Bronchial epithelial cell (primary cell): ENCODE results near the gene RPP25. TPM values are rescaled to one million over a fixed set of nuclear protein-coding genes. Genes with fewer than 3 reads are reported as not detected.

Source experiments
- DNase-seq: peaks from one replicate; pipeline ENCODE4 v3.0.0-alpha.2; 2010; ENCODE audit warnings: low read depth
- FAIRE-seq: peaks from 2 replicates; lab custom pipeline; 2011; peaks lifted over from hg19 to GRCh38; lab: Jason Lieb, UNC
- H3K27me3 ChIP-seq: 2 replicates; pipeline ENCODE4 v1.5.1; 2011; ENCODE audit warnings: low read length; ENCODE audit not compliant: control insufficient read depth, insufficient read depth
- H3K36me3 ChIP-seq: 2 replicates; pipeline ENCODE4 v1.5.1; 2011; ENCODE audit warnings: low read length; ENCODE audit not compliant: control insufficient read depth, insufficient read depth
- H3K4me3 ChIP-seq: 2 replicates; pipeline ENCODE4 v1.5.1; 2011; ENCODE audit warnings: mild to moderate bottlenecking, low read depth, low read length, control low read depth
- CTCF ChIP-seq: IDR thresholded peaks from 2 replicates; pipeline ENCODE4 v1.5.1; 2011; ENCODE audit warnings: mild to moderate bottlenecking, moderate library complexity, low read length, control low read depth, inconsistent platforms; ENCODE audit not compliant: insufficient read depth, severe bottlenecking
- total RNA-seq: library from RNA; depleted of rRNA; stranded (reverse); fragments of >200 nt; gene quantifications from 2 replicates; pipeline ENCODE4 v1.2.1, GENCODE V29; 2014

Gene RPP25
- total RNA-seq, 1 donor from 2014 or later = 8.7 TPM

- Histone ChIP-seq H3K27me3 (no peaks in the 10 kb centered on the region), H3K36me3 (peaks cover 7% of the 10 kb centered on the region), H3K4me3 (no peak overlapping the region)
- TF ChIP-seq CTCF = no peak
- peak; percentile 15 for DNase-seq
- no peak for FAIRE-seq
These were observed 43.5 kb downstream of the RPP25 start for GRCh38 chr15:74913041-74913440.

DNA sequence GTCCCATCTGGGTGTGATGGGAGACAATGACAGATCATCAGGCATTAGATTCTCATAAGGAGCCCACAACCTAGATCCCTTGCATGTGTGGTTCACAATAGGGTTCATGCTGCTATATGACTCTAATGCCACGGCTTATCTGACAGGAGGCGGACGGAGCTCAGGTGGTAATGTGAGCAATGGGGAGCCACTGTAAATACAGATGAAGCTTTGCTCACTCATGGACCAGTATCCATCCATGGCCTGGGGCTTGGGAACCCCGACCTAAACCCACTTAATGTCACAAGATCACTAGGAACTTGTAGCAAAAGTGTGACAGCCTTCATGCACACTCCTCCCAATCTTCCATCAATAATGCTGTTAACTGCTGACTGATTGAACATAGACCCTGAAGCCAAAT lies 47.9 kb downstream of the RPP25 start:
- no peak for TF ChIP-seq CTCF
- Histone ChIP-seq H3K36me3 (peaks cover 10% of the 10 kb centered on the region), H3K27me3 (no peaks in the 10 kb centered on the region), H3K4me3 (no peak overlapping the region)
- no peak for DNase-seq
- no peak for FAIRE-seq

DNA sequence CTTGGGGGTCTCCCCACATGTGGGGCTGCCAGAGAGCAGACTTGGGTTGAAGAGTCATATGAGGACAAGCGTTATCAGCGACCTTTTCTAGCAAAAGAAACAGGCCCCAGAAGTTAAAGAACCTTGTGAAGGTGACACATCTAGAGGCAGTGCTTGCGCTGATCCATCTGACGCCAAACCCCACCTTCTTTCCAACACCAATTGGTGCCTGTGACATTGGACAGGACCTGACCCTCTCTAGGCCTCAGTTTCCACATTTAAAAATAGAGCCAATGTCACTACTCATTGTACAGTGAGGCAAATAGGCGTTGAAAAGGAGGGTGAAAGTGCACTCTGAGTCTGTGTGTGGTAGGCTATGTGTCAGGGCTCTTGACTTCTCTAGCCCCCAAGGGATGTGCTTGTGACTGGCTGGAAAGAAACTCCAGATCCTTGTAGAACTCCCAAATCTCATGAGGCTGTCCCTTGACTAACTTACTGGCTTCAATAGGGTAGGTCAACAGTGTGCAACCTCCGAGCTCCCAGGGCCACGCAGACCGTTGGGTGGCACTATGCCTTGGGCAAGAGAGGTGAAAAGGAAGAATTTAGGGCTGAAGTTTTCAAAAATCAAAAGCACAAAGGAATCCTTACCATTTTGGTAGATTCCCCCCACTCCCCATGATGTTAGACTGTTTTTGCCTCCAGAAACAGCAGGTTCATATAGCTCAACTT lies 49.3 kb downstream of the RPP25 start:
- DNase-seq (peak; percentile 29), FAIRE-seq (no peak)
- Histone ChIP-seq H3K27me3 (no peaks in the 10 kb centered on the region), H3K4me3 (peak overlapping the region; percentile 73), H3K36me3 (peaks cover 18% of the 10 kb centered on the region)
- no peak for TF ChIP-seq CTCF

DNA sequence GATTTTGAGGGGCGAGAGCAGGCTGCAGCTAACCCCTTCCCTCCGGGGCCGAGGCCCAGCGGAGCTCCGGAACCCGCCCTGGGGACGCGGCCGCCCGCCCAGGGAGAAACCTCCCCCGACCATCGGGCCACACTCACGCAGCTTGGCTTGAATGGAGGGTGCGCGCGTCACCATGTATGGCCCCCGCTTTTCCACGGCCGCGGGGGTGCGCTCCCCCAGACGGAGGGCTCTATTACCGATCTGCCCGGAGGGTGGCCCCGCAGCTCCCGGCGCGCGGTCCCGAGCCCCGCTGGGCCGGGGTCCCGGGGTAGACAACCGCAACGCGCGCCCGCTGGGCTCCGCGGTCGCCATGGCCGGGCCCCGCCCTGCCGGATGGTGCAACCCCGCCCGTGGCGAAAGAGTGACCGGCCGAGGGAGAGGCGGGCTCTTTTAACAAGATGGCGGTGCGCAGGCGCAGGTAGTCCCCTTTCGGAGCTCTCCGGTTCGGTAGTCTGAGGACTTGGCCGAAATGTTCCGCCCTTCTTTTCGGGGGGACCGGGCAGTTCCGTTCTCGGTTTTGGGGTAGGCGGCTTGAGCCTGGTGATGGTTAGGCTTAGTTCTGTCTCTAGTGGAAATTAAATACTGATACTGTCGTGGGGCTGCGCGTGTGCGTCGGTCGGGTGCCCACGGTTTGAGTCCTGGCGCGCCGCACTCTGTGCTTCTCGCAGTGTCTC lies 50.0 kb downstream of the RPP25 start, which contains the start of gene FAM219B:
Gene FAM219B (minus strand): TSS at position 402 of the 713 bp plus-strand sequence. CDS start 51 bp downstream, at position 351.
- Histone ChIP-seq H3K36me3 (peaks cover 20% of the 10 kb centered on the region), H3K4me3 (peak within 1 kb of the TSS; percentile 73), H3K27me3 (no peaks in the 10 kb centered on the region)
- TF ChIP-seq CTCF = no peak
- FAIRE-seq (no peak), DNase-seq (peak; percentile 74)

- DNase-seq (peak; percentile 37), FAIRE-seq (no peak)
- Histone ChIP-seq H3K36me3 (peaks cover 20% of the 10 kb centered on the region), H3K27me3 (no peaks in the 10 kb centered on the region), H3K4me3 (peak overlapping the region; percentile 73)
- no peak for TF ChIP-seq CTCF
These were observed 50.5 kb downstream of the RPP25 start for GRCh38 chr15:74906067-74906449.

Other genes with a start within 250 kb of the RPP25 start
- 0.26 TPM in 2 replicates for gene CYP1A1, start 231.2 kb downstream of the RPP25 start, total RNA-seq
- gene CYP1A2, start 207.9 kb downstream of the RPP25 start, total RNA-seq = not detected in 2 replicates
- gene CSK, start 174.7 kb downstream of the RPP25 start, total RNA-seq = 28.9 and 29.2 TPM in 2 replicates
- under 0.01 TPM in 1 of 2 replicates, not detected in the other for gene LMAN1L, start 143.9 kb downstream of the RPP25 start, total RNA-seq
- gene CPLX3, start 130.1 kb downstream of the RPP25 start, total RNA-seq = not detected in 2 replicates
- 17.4 and 23.6 TPM in 2 replicates for gene ULK3, start 113.6 kb downstream of the RPP25 start, total RNA-seq
- gene SCAMP2, start 83.4 kb downstream of the RPP25 start, total RNA-seq = 20.5 and 30.7 TPM in 2 replicates
- gene MPI, start 66.7 kb downstream of the RPP25 start, total RNA-seq = 25.0 and 35.0 TPM in 2 replicates
- 67.3 and 72.4 TPM in 2 replicates for gene FAM219B, start 49.9 kb downstream of the RPP25 start, total RNA-seq
- gene COX5A, start 18.7 kb downstream of the RPP25 start, total RNA-seq = 55.3 and 66.6 TPM in 2 replicates
- gene SCAMP5, start 38.8 kb upstream of the RPP25 start, total RNA-seq = 0.13 and 1.3 TPM in 2 replicates
- gene PPCDC, start 66.8 kb upstream of the RPP25 start, total RNA-seq = 13.2 and 14.8 TPM in 2 replicates
- 2.1 and 2.2 TPM in 2 replicates for gene C15orf39, start 245.1 kb upstream of the RPP25 start, total RNA-seq